K562 (cell line): ENCODE measurements around the gene SMIM29. TPM values are rescaled to one million over a fixed set of nuclear protein-coding genes. Genes with fewer than 3 reads are reported as not detected.
A peak's percentile ranks its signal among the peaks of the same experiment; 100 is the strongest.

Experiments used
- CBX1 ChIP-seq: sonication (generic); IDR thresholded peaks from 2 replicates; pipeline ENCODE4 v1.6.1; 2016; ENCODE audit warnings: antibody characterized with exemption, low read depth, mild to moderate bottlenecking
- COPS2 ChIP-seq: fragments of 450-650 bp; conservative IDR thresholded peaks from 2 replicates; pipeline ENCODE4 v1.6.1; 2016; ENCODE audit warnings: mild to moderate bottlenecking, moderate library complexity
- FIP1L1 ChIP-seq: fragments of 200-400 bp; formaldehyde crosslinking; IDR thresholded peaks from 2 replicates; pipeline ENCODE4 v1.6.1; 2018; ENCODE audit warnings: mild to moderate bottlenecking, low read depth, low read length; ENCODE audit not compliant: poor library complexity, severe bottlenecking
- FOXJ2 ChIP-seq: fragments of 200-800 bp; sonication (Bioruptor generic); IDR thresholded peaks from 2 replicates; pipeline ENCODE4 v1.6.1; 2016; ENCODE audit warnings: missing genetic modification characterization, missing compliant biosample characterization
- ILF3 ChIP-seq: fragments of 450-650 bp; IDR thresholded peaks from 2 replicates; pipeline ENCODE4 v1.6.1; 2018; ENCODE audit warnings: antibody characterized with exemption, mild to moderate bottlenecking, moderate library complexity, borderline replicate concordance
- IRF2 ChIP-seq: sonication (generic); formaldehyde crosslinking; IDR thresholded peaks from 2 replicates; pipeline ENCODE4 v1.8.1; 2022; ENCODE audit warnings: mild to moderate bottlenecking, missing genetic modification reagents
- KAT8 ChIP-seq: fragments of 450-650 bp; IDR thresholded peaks from 2 replicates; pipeline ENCODE4 v1.6.1; 2016; ENCODE audit warnings: low read depth, mild to moderate bottlenecking
- KLF10 ChIP-seq: fragments of 250-450 bp; sonication (Bioruptor Pico); IDR thresholded peaks from 2 replicates; pipeline ENCODE4 v1.6.1; 2021; ENCODE audit warnings: matching md5 sums
- LARP7 ChIP-seq: fragments of 450-650 bp; IDR thresholded peaks from 2 replicates; pipeline ENCODE4 v1.6.1; 2016
- MTA2 ChIP-seq: fragments of 450-650 bp; IDR thresholded peaks from 2 replicates; pipeline ENCODE4 v1.6.1; 2016; ENCODE audit warnings: low read depth
- MTA3 ChIP-seq: fragments of 450-650 bp; formaldehyde crosslinking; IDR thresholded peaks from 2 replicates; pipeline ENCODE4 v1.6.1; 2017; ENCODE audit warnings: mild to moderate bottlenecking, borderline replicate concordance
- NBN ChIP-seq: fragments of 450-650 bp; IDR thresholded peaks from 2 replicates; pipeline ENCODE4 v1.6.1; 2016; ENCODE audit warnings: low read depth, mild to moderate bottlenecking
- PHF20 ChIP-seq: fragments of 450-650 bp; IDR thresholded peaks from 2 replicates; pipeline ENCODE4 v1.6.1; 2018; ENCODE audit not compliant: partially characterized antibody
- POU5F1 ChIP-seq: fragments of 150-350 bp; IDR thresholded peaks from 2 replicates; pipeline ENCODE4 v1.6.1; 2014; ENCODE audit warnings: borderline replicate concordance, low read length, low read depth, mild to moderate bottlenecking; ENCODE audit not compliant: partially characterized antibody
- SFPQ ChIP-seq: fragments of 200-400 bp; formaldehyde crosslinking; IDR thresholded peaks from 2 replicates; pipeline ENCODE4 v1.6.1; 2017; ENCODE audit warnings: mild to moderate bottlenecking, low read depth, low read length, moderate library complexity
- TCFL5 ChIP-seq: fragments of 250-450 bp; sonication (Bioruptor Pico); conservative IDR thresholded peaks from 2 replicates; pipeline ENCODE4 v1.6.1; 2021; ENCODE audit warnings: mild to moderate bottlenecking, moderate library complexity, matching md5 sums
- TGIF2 ChIP-seq: sonication (generic); formaldehyde crosslinking; IDR thresholded peaks from 2 replicates; pipeline ENCODE4 v1.8.1; 2022; ENCODE audit warnings: mild to moderate bottlenecking, missing genetic modification reagents, moderate library complexity
- THAP12 ChIP-seq: fragments of 250-450 bp; sonication (Bioruptor Pico); IDR thresholded peaks from 2 replicates; pipeline ENCODE4 v1.9.0; 2021; ENCODE audit warnings: mild to moderate bottlenecking, inconsistent platforms
- THAP7 ChIP-seq: fragments of 250-450 bp; sonication (Bioruptor Pico); IDR thresholded peaks from 2 replicates; pipeline ENCODE4 v1.5.0; 2021
- TSC22D4 ChIP-seq: fragments of 450-650 bp; IDR thresholded peaks from 2 replicates; pipeline ENCODE4 v1.6.1; 2016; ENCODE audit warnings: missing genetic modification characterization, missing biosample characterization, control low read depth
- ZBTB12 ChIP-seq: fragments of 250-450 bp; sonication (Bioruptor Pico); IDR thresholded peaks from 2 replicates; pipeline ENCODE4 v1.4.0; 2020
- ZKSCAN8 ChIP-seq: fragments of 200-800 bp; sonication (Bioruptor generic); IDR thresholded peaks from 2 replicates; pipeline ENCODE4 v1.6.1; 2016; ENCODE audit warnings: missing genetic modification characterization, missing compliant biosample characterization
- ZNF239 ChIP-seq: fragments of 250-450 bp; sonication (Bioruptor Pico); IDR thresholded peaks from 2 replicates; pipeline ENCODE4 v1.4.0; 2020; ENCODE audit warnings: mild to moderate bottlenecking
- polyA plus RNA-seq, 8 experiments: library from polyadenylated mRNA; depleted of rRNA in 4 of 8; stranded (reverse) in 5 of 8; unstranded in 3 of 8; fragments of >200 nt; fragmentation: Nextera tagmentation in 2 of 8; fragmentation: Illumina TruSeq in 1 of 8; extraction: Ambion mirVana in 2 of 8; extraction: Trizol in 1 of 8; gene quantifications; 2 replicates each; pipeline versions ENCODE4 v1.2.1 to v1.2.3, GENCODE V29; 2011 to 2014; ENCODE audit warnings: inconsistent platforms in 1 of 8, missing spikeins in 1 of 8
- total RNA-seq, 7 experiments: library from RNA; depleted of rRNA in 6 of 7; stranded (reverse); fragments of >200 nt in 6 of 7; fragmentation: Illumina TruSeq in 2 of 7; extraction: Trizol in 2 of 7; gene quantifications; 2 replicates each; pipeline versions ENCODE4 v1.2.1 to v1.2.3, GENCODE V29; 2011 to 2021; ENCODE audit warnings: low replicate concordance in 1 of 7

The SMIM29 gene
- total and polyA plus RNA-seq, 9 of the 15 experiments (the other 6 are each of a cell fraction or from before 2014, with no cell fraction given), result 6.5 to 36.7 (median 20.9) TPM

- TF ChIP-seq COPS2 (no peak), FIP1L1 (peak; percentile 98), MTA2 (peak; percentile 21; the same call in 1 of the 2 replicates), IRF2 (CRISPR knock-in tag) (no peak), POU5F1 (no peak), THAP12 (CRISPR knock-in tag) (peak; percentile 97), NBN (no peak), TSC22D4 (tag) (no peak), KLF10 (CRISPR knock-in tag) (no peak), CBX1 (peak; percentile 96), ZNF239 (no peak; the same call in 1 of the 2 replicates), ZBTB12 (CRISPR knock-in tag) (peak; percentile 54), THAP7 (CRISPR knock-in tag) (peak; percentile 91), MTA3 (peak; percentile 99), TCFL5 (no peak), LARP7 (peak; percentile 62; the same call in 1 of the 2 replicates), TGIF2 (CRISPR knock-in tag) (0 out of 2 replicates have a peak, but pooled peaks have one; percentile 53), FOXJ2 (tag) (no peak), PHF20 (peak; percentile 60), ZKSCAN8 (no peak), SFPQ (no peak), KAT8 (no peak), ILF3 (peak; percentile 46; the same call in 1 of the 2 replicates)
Measured at GRCh38 chr6:34236443-34237315, 12.1 kb downstream of the SMIM29 start, which contains the start of gene HMGA1 (continued).
